Middle frontal gyrus (tissue), 1 donor: ENCODE data around the gene HEXD.
"Not testable (repeated sequence)": the region's sequence is repeated elsewhere in the genome, so short reads cannot be mapped to it uniquely, and the experiment has no call there.

ENCODE experiments used
- DNase-seq: peaks from one replicate; pipeline ENCODE4 v3.0.0-alpha.2; 2015; ENCODE audit warnings: low spot score; ENCODE audit errors: extremely low spot score

Gene HEXD

DNA sequence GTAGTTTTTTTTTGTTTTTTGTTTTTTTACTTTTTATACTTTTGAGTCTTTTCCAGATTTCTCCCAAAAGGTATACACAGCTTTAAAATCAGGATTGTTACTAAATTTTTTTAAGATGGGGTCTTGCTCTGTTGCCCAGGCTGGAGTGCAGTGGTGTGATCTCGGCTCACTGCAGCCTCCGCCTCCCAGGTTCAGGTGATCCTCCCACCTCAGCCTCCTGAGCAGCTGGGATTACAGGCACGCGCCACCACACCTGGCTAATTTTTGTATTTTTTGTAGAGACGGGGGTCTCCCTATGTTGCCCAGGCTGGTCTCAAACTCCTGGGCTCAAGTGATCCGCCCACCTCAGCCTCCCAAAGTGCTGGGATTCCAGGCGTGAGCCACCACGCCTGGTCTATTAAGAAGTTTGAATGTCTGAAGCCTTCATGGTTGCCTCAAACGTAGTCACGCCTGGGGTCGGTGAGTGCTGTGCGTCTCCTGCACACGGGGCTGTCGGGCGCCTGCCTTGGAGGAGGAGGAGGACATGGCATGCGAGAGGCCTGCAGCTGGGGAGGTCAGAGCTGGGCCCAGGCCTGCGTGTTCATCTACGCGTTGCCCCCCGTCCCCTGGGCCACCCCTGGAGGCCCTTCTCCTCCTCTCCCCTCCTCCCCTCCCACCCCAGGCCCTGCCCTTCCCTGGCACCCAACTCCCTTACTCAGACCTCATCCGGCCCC is 35.8 kb upstream of the HEXD start:
- not testable (repeated sequence) for DNase-seq

DNA sequence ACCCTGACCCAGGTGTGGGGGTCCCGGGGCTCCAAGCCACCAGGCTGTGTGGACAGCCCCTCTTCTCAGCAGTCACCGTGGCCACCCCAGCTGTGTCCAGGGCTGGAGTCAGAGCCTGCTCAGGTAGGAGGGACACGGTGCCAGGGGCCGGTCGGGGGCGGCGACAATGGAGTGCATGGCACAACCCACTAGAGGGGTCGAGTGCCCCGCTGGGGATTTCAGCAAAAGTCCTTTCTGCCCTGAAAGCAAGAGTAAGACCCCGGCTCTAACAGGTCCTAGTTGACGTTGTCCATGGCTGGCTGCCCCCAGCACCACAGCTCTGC is 35.3 kb upstream of the HEXD start:
- no peak for DNase-seq

DNA sequence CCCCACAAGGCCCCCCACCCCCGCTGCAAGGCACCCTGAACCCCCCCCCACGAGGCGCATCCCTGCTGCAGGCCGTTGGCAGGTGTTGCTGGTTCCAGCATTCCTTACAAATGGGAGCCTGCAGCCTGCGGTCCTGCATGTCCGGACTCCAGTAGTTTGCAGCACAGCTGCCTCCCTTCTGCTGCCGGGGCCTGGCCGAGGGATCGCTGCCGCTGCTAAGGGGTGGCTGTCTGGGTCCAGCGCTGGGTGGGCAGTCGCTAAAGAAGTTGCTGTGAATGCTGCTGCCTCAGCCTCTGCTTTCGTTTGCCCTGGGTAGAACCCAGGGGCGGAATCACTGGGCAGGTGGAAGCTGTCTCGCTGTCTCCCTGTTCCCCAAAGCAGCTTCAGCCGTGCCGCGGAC is 34.7 kb upstream of the HEXD start:
- DNase-seq: no peak

DNA sequence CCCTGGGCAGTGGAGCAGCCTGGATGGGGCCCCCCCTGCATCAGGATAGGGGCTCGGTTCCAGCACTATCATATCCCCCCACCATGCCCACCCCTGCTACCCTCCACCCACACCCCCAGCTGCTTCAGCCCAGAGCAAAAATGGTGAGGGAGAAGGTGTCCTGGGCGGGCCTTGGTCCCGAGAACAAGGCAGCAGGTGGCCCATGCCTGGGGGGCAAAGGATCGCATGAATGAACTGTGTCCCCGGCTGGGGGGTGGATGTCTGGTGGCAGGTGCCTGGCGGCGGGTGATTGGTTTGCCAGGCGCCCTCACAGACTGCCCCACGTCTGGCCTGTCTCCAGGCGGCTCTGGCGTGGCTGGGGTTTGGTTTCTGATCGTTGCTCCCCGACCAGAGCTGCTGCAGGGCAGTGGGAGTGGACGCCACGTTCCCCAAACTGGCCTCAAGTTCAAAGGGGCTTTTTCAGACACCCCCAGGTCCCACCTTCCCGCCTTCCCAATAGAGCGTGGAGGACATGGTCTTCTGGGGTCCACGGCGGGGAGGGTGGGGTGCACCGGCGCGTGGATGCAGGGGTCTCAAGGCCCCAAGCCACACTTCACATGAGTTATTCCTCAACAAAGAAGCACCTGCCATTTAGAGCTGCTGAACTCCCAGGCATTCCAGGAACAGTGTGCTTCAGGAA is 34.0 kb upstream of the HEXD start:
- DNase-seq: no peak

DNA sequence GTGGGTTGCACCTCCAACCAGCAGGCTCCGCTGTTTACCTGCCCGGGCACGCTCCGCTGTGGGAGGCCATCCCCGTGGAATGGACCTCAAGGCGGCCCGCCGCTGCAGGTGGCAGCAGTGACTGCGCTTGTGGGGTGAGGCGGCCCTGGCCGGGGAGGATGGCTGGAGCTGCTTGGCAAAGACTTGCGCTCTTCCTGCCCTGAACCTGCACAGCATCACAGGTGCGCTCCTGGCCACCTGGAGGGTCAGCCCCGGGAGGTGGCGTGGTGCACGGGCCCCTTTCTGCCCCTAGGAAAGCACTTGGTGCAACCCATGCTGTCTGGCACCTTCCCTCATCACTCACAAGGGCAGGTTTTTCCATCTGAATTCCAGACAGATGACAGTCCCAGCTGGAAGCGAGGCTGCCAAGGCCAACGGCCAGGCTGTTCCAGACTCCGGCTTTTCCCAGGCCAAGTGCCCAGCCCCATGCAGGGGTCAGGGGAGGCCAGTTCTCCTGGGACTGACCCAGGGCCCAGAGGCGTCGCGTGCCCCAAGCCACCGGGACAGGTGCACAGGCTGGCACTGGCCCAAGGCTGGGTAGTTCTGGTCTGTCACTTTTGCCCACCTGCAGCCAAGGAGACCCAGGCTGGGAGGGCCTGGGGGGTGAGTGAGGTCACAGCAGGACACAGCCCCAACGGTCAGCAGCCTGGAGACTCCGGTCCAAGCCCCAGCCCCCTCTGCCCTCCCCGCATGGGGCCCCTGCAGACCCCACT is 33.2 kb upstream of the HEXD start:
- no peak for DNase-seq

DNA sequence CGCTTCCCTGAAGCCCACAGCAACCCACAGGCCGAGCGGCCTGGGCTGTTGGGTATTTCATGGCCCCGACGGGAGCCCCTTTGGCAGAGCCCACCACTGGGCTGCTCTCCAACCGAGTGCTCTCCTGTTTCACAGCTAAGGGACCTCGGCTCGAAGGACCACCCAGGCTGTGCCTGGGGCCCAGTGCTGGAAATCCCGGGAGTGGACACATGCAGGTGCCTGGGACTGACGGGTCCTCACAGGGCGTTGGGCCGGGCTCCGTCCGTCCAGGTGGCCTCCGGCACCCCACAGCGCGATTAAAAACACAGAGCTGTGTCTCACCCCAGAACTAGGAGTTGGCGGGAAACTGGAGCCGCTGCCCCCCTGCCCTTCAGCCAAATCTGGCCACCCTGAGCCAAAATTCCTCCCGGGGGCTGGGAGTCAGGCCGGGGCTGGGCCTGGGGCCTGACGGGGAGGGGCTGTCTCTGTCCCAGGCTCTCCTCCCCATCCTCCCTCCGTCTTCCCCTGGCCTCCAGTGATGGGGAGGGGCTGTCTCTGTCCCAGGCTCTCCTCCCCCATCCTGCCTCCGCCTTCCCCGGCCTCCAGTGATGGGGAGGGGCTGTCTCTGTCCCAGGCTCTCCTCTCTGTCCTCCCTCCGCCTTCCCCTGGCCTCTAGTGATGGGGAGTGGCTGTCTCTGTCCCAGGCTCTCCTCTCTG is 32.4 kb upstream of the HEXD start:
- no peak for DNase-seq

DNA sequence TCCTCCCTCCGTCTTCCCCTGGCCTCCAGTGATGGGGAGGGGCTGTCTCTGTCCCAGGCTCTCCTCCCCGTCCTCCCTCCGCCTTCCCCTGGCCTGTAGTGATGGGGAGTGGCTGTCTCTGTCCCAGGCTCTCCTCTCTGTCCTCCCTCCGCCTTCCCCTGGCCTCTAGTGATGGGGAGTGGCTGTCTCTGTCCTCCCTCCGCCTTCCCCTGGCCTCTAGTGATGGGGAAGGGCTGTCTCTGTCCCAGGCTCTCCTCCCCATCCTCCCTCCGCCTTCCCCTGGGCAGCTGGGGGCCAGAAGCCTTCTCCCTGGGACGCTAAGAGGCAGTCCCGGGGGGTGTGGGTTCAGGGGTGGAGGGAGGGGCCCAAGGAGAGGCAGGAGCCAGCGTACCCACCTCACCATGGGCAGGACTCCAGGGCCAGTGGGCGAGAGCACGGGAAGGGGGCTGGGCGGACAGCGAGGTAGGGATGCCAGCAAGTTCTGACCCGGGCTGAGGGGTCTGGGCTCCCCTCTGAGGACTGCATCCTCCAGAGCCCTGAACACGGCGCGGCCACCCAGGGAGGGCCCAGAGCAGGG is 31.8 kb upstream of the HEXD start:
- DNase-seq: no peak

DNA sequence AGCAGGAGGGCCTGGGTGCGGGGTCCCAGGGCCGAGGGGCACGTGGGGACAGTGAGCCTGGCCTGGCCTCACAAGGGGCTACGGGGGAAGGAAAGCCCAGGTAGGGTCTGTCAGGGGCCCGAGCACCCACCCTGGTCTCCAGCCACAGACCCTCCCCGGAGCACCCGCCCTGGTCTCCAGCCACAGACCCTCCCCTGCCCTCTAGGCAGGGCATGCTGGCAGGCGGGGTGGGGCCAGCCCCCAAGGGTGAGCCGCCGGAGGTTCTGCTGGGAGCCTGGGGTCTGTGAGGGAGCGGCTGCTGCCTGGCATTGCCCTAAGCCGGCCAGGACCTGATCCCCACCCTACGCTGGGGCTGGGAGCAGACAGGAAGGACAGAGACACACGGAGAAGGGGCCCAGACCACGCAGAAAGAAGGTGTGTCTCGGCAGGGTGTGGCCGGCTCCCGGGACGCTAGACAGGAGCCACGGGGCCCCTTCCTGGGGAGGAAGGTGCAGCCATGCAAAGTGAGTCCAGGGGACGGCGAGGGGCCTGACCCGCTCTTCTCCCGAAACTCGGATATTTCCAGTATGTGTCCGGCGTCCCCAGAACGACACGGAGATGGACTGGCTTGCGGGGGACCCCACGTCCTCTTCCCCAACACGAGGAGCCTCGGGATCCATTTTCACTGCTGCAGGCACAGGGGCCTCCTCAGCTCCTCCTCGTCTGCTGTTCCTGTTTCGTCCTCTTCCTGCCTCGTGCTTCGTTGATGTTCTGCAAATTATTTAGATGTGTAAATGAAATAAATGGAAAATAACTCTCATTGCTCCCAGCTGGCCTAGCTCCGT is 31.1 kb upstream of the HEXD start:
- DNase-seq: no peak

DNA sequence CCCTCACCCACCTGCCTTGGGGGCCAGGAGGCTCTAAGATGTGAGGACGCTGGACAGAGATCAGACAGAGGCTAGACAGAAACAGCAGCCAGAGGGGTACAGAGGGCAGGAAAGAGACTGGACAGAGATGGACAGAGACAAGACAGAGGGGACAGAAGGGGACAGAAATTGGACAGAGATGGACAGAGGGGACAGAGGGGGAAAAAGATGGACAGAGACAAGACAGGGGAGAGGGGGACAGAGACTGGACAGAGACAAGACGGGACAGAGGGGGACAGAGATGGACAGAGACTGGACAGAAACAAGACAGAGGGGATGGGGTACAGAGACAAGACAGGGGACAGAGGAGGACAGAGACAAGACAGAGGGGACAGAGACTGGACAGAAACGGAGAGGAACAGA is 30.4 kb upstream of the HEXD start:
- DNase-seq: no peak

DNA sequence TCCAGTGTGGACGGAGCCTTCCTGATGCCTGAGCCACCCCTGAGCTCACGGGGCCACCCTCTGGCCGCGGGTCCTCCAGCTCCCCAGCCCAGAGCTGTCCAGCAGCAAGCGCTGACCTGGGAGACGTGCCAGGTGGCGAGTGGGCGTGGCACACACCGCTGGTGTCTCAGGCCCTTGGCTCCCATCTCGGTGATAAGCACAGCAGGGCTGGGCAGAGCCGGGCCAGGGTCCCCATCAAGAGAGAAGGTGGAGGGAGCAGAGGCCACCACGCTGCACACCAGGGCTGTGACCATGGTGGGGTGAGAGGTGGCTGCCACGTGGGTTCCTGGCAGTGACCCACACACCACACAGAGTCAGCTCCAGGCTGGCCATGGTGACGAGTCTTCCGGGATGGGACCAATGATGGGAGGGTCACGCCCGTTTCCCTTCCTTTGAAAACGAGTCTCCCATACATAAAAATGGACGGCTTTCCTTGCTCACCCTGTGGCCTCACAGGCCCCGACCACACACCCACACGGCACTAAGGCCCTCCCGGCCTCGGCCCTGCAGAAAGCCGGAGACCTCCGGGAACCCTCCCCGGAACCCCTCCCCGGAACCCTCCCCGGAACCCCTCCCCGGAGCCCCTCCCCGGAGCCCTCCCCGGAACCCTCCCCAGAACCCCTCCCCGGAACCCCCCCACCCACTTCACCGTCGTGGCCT is 29.8 kb upstream of the HEXD start:
- DNase-seq: no peak

DNA sequence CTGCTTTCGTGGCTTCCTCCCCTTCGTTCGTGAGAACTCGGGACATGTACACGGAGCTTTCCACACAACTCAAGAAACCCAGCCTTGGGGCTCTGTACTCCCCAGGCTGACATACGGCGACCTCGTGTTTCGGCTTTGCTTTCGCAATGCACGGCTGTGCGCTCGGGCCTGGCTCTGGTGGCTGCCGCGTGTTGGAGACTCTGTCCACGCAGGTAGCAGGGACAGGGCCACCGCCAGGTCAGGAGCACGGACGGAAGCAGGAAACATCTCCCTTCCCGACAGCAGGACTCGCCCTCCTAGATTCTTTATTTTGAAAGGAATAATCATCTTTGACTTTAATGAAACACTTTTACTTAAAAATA is 29.2 kb upstream of the HEXD start:
- DNase-seq: no peak

DNA sequence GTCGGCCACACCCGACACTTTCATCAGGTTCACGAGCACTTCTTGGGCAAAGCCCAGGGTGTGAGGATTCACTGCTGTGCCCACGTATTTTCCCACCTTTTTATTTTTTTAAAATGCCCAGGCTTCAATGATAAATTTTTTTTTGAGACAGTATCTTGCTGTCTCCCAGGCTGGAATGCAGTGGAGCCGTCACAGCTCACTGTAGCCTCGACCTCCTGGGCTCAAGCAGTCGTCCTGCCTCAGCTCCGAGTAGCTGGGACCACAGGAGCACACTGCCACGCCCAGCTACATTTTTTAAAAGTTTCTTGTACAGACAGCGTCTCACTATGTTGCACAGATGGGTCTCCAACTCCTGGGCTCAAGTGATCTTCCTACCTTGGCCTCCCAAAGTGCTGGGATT is 28.8 kb upstream of the HEXD start:
- DNase-seq: no peak

DNA sequence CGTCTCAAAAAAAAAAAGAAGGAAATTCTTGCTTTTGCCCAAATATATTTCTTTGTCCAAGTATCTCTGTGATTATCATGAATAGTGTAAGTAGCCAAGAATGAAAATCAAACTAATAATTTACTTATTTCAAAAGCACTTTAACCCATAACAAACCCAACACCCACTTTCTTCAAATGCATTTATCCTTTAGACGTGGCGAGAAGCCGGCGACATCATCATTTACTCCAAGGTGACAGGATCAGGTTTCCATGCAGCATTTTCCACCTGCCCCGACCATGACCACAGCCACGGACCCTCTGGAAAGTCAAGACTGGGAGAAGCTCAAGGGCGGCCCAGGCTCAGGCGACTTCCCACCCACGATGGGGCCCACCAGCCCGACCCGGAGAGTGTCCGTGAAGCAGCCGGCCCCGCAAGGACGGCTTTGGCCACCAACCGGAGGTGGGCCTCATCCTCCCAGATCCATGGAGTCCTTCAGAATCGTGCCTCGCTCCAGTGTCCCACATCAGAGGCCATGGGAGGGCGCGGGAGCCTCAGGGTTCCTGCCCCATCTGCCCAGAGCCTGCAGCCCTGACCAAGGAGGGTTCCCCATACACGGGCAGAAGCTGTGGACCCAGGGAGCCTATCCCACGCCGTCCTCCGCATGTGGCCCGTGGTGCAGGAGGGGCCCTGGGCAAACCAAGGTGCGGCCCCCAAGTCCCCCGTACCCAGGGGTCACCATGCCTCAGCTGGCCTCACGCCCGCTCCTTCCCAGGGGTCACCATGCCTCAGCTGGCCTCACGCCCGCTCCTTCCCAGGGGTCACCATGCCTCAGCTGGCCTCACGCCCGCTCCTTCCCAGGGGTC is 27.9 kb upstream of the HEXD start:
- no peak for DNase-seq

DNA sequence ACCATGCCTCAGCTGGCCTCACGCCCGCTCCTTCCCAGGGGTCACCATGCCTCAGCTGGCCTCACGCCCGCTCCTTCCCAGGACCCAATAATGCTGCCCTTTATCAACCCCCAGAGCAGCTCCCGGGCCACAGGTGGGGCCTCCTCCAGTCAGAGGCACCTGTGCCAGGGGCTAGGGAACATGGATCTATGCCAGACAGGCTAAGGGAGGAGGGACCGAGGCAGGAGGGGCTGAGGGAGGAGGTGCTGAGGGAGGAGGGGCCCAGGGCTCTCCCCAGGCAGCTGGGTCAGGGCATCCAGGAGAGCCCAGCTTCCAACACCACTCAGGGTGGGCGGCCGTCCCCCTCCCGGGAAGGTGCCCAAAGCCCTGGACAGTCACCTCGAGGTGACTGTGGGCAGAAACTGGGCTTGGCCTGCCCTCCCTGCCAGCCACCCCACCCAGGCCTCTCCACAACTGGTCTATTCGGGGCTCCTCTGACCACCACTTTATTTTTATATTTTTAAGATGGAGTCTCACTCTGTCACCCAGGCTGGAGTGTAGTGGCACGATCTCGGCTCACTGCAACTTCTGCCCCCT is 27.2 kb upstream of the HEXD start:
- DNase-seq: no peak

DNA sequence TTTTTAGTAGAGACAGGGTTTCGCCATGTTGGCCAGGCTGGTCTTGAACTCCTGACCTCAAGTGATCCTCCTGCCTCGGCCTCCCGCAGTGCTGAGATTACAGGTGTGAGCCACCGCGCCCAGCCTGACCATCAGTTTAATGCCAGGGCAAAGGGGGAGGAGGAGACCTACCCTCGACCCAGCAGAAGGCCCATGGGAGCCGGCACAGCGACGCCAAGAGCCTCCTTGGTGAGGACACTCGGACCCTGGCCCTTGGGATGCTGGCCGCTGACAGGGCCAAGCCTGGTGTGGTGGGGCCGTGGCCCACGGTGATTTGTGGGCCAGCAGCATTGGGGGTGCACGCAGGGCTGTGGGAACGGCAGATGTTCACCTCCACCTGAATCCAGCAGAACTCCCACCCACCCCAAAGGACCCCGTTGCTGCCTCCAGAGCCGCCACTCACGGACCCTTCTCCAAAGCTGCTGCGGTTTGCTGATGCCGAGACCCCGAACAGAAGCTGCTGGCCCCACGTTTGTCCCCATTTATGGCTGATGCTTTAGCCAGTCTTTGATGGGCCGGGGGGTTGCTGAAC is 26.6 kb upstream of the HEXD start:
- no peak for DNase-seq

DNA sequence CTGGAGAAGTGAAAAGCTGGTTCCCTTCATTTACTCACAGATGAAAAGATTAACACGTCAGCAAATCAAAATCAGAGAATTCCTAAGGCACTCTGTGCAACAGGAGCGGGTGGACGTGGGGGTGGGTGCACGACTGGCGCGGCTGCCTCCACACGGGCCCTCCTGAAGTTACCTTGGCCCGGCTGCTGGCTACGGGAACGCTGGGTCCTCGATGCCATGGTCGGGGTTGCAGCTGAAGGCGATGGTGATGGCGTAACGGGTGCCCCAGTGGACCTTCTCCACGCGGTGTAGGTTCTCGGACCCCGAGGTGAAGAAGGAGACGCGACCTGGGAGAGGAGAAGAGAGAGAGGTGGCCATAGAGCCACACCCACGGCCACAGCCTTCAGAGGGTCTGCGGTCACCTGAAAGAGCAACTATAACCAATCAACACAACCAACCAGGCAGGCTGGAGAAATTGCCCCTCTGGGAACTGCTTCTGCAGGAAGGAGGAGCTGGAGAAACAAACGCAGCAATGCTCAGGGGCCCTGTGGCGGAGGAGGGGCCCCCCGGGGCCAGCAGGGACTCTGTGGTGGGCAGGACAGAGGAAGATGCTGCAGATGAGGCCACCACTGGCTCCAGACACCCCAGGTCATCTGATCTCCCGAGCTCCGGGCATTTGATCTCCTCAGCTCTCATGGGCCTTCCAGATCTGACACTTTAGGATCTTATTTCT is 25.8 kb upstream of the HEXD start:
- no peak for DNase-seq

DNA sequence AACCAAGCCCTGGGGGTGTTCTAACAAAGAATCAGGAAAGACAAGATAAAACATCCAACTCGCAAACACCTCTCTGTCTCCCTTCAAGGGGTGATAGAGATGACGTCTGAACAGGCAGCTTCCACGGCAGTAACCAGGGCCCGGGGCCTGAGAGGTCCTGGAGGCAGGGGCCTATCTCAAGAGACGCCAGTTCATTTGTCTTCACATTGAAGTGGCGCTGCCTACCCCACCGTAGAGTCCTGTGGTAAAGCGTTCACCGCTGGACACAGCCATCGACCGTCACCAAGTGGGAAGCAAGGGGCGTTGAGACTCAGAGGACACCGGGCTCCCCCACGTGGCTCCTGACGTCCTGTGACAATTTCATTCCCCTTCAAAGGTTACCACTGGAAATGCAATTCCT is 25.2 kb upstream of the HEXD start:
- DNase-seq: no peak

DNA sequence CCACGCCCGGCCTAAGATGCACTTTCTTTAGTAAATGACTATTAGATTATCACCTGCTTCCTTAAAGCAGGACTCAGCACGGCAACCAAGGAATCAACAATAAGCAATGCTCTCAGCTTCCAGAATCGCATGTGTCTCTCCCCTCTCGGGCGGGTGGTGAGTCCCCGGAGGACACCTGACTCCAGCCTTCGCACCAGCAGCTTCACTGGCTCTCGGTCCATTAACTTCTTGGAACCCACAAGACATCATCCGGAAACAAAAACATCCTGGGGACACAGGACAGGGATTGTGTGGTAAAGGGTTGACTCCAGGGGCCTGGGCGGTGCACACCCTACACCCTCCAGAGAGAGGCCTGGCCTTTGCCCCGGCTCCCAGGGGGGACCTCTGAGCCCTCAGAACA is 23.9 kb upstream of the HEXD start:
- DNase-seq: no peak
